ENCODE measurements around the gene MS4A7. TPM values are rescaled to one million over a fixed set of nuclear protein-coding genes. Genes with fewer than 3 reads are reported as not detected.
"Not testable (repeated sequence)": the region's sequence is repeated elsewhere in the genome, so short reads cannot be mapped to it uniquely, and the experiment has no call there.

The MS4A7 gene
- total and polyA plus RNA-seq, 7 donors, result 1.0 to 5.4 (median 3.8) TPM

GRCh38 chr11:60362241-60362640, 16.1 kb upstream of the MS4A7 start:
- H3K27me3 ChIP-seq (ENCODE audit: insufficient read depth in 3 of 3, low read length in 2 of 3), result no peaks in the 10 kb centered on the region
- no peak for TF ChIP-seq CTCF (IDR thresholded peaks at IDR 0.05)
- WGBS, 3 donors, result 31 to 44% (median 37%) methylated on average over 1 of the region's 1 CpG
- intact Hi-C loops (cut with DNase I), result loop anchor here in 1 of 2 donors (5.0 kb wide), 1 partner anchor 255 kb away; no protein-coding TSS in a partner anchor
- H3K9me3 ChIP-seq, result peaks cover 7% of the 10 kb centered on the region
- ATAC-seq (no peak), DNase-seq (no peak)
- no peaks in the 10 kb centered on the region for H3K36me3 ChIP-seq (ENCODE audit: insufficient read depth in 1 of 2, low read depth in 1 of 2)
- H3K27ac ChIP-seq, result no peak overlapping the region
- H3K4me3 ChIP-seq, result no peak overlapping the region
- H3K4me1 ChIP-seq, result no peaks in the 10 kb centered on the region

- no peak for DNase-seq
- peaks cover 7% of the 10 kb centered on the region for H3K9me3 ChIP-seq
- H3K27ac ChIP-seq, result no peak overlapping the region
- WGBS, 3 donors, result 51 to 62% (median 60%) methylated on average over 7 of the region's 7 CpGs
- H3K4me3 ChIP-seq, result no peak overlapping the region
- H3K4me1 ChIP-seq, result no peaks in the 10 kb centered on the region
- H3K27me3 ChIP-seq (ENCODE audit: insufficient read depth in 3 of 3, low read length in 2 of 3), result no peaks in the 10 kb centered on the region
- intact Hi-C loops (cut with DNase I), result loop anchor here in 1 of 2 donors (5.0 kb wide), 1 partner anchor 253 kb away; no protein-coding TSS in a partner anchor
- no peaks in the 10 kb centered on the region for H3K36me3 ChIP-seq (ENCODE audit: insufficient read depth in 1 of 2, low read depth in 1 of 2)
- TF ChIP-seq CTCF (IDR thresholded peaks at IDR 0.05), result peak; percentile 51
- ATAC-seq, result peak in 2 of 4 donors; percentile 30
Measured at GRCh38 chr11:60363542-60364470, 14.5 kb upstream of the MS4A7 start.

DNA sequence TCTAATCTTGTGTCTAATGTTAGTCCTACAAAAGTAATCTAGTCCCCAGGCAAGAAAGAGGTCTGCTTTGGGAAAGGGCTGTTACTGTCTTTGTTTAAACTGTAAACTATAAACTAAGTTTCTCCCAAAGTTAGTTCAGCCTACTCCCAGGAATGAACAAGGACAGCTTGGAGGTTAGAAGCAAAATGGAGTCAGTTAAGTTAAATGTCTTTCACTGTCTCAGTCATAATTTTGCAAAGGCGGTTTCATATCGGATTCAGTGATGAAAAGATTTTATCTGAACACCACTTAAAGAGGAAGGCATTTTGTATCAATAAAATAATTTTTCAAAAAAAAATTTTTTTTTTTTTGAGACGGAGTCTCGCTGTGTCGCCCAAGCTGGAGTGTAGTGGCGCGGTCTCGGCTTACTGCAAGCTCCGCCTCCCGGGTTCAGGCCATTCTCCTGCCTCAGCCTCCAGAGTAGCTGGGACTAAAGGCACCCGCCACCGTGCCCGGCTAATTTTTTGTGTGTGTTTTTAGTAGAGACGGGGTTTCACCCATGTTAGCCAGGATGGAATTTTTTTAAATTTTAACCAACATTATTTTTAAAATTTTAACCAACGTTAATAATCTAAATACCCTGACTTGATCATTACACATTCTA, 11.9 kb upstream of the MS4A7 start:
- WGBS, 3 donors, result 85 to 93% (median 89%) methylated on average over 15 of the region's 15 CpGs
- H3K27ac ChIP-seq; H3K36me3 ChIP-seq (ENCODE audit: insufficient read depth in 1 of 2, low read depth in 1 of 2); H3K4me3 ChIP-seq; ATAC-seq; H3K9me3 ChIP-seq; H3K27me3 ChIP-seq (ENCODE audit: insufficient read depth in 3 of 3, low read length in 2 of 3); DNase-seq; intact Hi-C loops (cut with DNase I); H3K4me1 ChIP-seq: not testable (repeated sequence)

DNA sequence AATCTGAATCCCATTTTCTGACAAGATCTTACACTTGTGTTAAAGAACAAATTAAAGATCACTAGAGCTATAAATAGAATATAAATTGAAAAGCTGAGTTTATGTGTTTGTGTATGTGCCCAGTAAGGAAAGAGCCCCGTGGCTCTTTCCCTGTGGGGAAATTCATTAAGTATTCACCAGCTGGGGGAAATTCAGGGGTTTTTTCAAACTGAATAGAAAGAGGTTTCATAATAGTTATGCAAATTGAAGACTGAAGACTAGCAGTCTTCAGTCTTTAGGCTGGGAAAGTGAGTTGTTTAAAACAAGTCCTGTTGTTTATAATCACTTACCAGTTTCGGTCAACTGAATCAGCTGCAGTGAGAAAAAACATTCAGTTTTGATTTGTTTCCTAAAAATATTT, 11.3 kb upstream of the MS4A7 start:
- Histone ChIP-seq H3K9me3 (no peaks in the 10 kb centered on the region), H3K4me3 (no peak overlapping the region), H3K36me3 (ENCODE audit: insufficient read depth in 1 of 2, low read depth in 1 of 2) (no peaks in the 10 kb centered on the region), H3K4me1 (no peaks in the 10 kb centered on the region), H3K27ac (no peak overlapping the region), H3K27me3 (ENCODE audit: insufficient read depth in 3 of 3, low read length in 2 of 3) (peaks cover 0 to 7% (median 0%) of the 10 kb centered on the region in 3 donors)
- intact Hi-C loops (cut with DNase I), result no loop called here
- no peak for TF ChIP-seq CTCF (IDR thresholded peaks at IDR 0.05)
- WGBS, 3 donors, result 52 to 65% (median 55%) methylated on average over 2 of the region's 2 CpGs
- DNase-seq (no peak), ATAC-seq (no peak)

GRCh38 chr11:60367896-60368295, 10.4 kb upstream of the MS4A7 start:
- DNase-seq, result no peak
- H3K4me3 ChIP-seq, result no peak overlapping the region
- WGBS, 3 donors, result 91 to 93% (median 91%) methylated on average over 19 of the region's 19 CpGs

More at GRCh38 chr11:60367896-60368295, 10.4 kb upstream of the MS4A7 start:
- TF ChIP-seq CTCF (IDR thresholded peaks at IDR 0.05), result no peak
- H3K9me3 ChIP-seq, result no peaks in the 10 kb centered on the region
- H3K27ac ChIP-seq, result no peak overlapping the region
- H3K4me1 ChIP-seq, result no peaks in the 10 kb centered on the region
- H3K27me3 ChIP-seq (ENCODE audit: insufficient read depth in 3 of 3, low read length in 2 of 3), result peaks cover 0 to 7% (median 0%) of the 10 kb centered on the region in 3 donors
- no peaks in the 10 kb centered on the region for H3K36me3 ChIP-seq (ENCODE audit: insufficient read depth in 1 of 2, low read depth in 1 of 2)
- no peak for ATAC-seq
- intact Hi-C loops (cut with DNase I), result no loop called here
